ENCODE results near the gene NPHP4. TPM values are rescaled to one million over a fixed set of nuclear protein-coding genes. Genes with fewer than 3 reads are reported as not detected.
A peak's percentile ranks its signal among the peaks of the same experiment; 100 is the strongest.

Gene NPHP4
- total and polyA plus RNA-seq, 9 of the 15 experiments (the other 6 are each of a cell fraction or from before 2014, with no cell fraction given): 0.52 to 26.2 (median 6.7) TPM

- CTCF ChIA-PET (ENCODE audit: low intra/inter-chr PET ratio): no interaction called here
- POLR2A ChIA-PET: interaction anchor here (0.7 kb wide), 1 partner anchor 382 kb away, joined by 3 read pairs; the partner anchor contains the start of gene ACOT7
- Histone ChIP-seq H2AFZ (ENCODE audit: low read depth, low read length) (no peak overlapping the region), H3K4me2 (ENCODE audit: insufficient read depth, low read length) (no peak overlapping the region), H4K20me1 (replicated peaks; ENCODE audit: control insufficient read depth, insufficient read depth, low read length) (peaks cover 23% of the 10 kb centered on the region; the same call in 1 of the 2 replicates), H3K27ac (ENCODE audit: extremely low read depth, low read depth, low read length) (no peak overlapping the region), H3K9me3 (replicated peaks; ENCODE audit: control insufficient read depth, insufficient read depth, low read depth, low read length) (no peaks in the 10 kb centered on the region), H3K79me2 (ENCODE audit: control insufficient read depth, insufficient read depth, low read length) (no peaks in the 10 kb centered on the region; the same call in 2 of the 3 replicates), H3K36me3 (ENCODE audit: control insufficient read depth, insufficient read depth, low read length) (no peaks in the 10 kb centered on the region), H3K9ac (ENCODE audit: insufficient read depth in 1 of 2, low read depth in 2 of 2, low read length in 2 of 2) (no peak overlapping the region), H3K27me3 (ENCODE audit: control insufficient read depth in 2 of 2, insufficient read depth in 2 of 2, low read length in 2 of 2) (no peaks in the 10 kb centered on the region), H3K9me1 (ENCODE audit: control insufficient read depth, insufficient read depth, low read length) (peaks cover 4% of the 10 kb centered on the region), H3K4me3 (no peak overlapping the region), H3K4me1 (replicated peaks in 1 of 2; ENCODE audit: control insufficient read depth in 2 of 2, insufficient read depth in 2 of 2, low read length in 2 of 2) (peaks cover 19 to 40% of the 10 kb centered on the region in 2 experiments)
- 80% methylated on average over 1 of the region's 3 CpGs for WGBS (ENCODE audit: insufficient coverage, low coverage, missing lambda C conversion rate)
- intact Hi-C loops (cut with micrococcal nuclease) (no loop called here), in situ Hi-C loops (cut with MboI) (no loop called here)
- no TSS peak for BruUV-seq (replicated peaks)
- no peak for ATAC-seq
- 0 out of 2 replicates have a peak, but pooled peaks have one; percentile 66 for TF ChIP-seq HBP1 (CRISPR knock-in tag; IDR thresholded peaks at IDR 0.05)
- TF ChIP-seq NFIC (IDR thresholded peaks at IDR 0.05): no peak
- TF ChIP-seq ZNF175 (CRISPR knock-in tag; IDR thresholded peaks at IDR 0.05; ENCODE audit: low read depth): no peak
- TF ChIP-seq ZNF12 (CRISPR knock-in tag; IDR thresholded peaks at IDR 0.05): no peak
- DNase-seq (ENCODE audit: extremely low read depth in 1 of 4, low spot score in 3 of 4): no peak
- no peak for FAIRE-seq
Observed at GRCh38 chr1:6011946-6012258, 19.7 kb upstream of the NPHP4 start.
